ENCODE measurements around the gene ACOX3. TPM values are rescaled to one million over a fixed set of nuclear protein-coding genes. Genes with fewer than 3 reads are reported as not detected.

Gene ACOX3
- polyA plus RNA-seq, 2 donors, result 31.8 to 36.1 TPM

GRCh38 chr4:8373270-8373972 lies 67.1 kb downstream of the ACOX3 start:
- Histone ChIP-seq H3K36me3 (ENCODE audit: control insufficient read depth in 2 of 2, insufficient read depth in 2 of 2, low read length in 1 of 2) (peaks cover 0 to 42% of the 10 kb centered on the region in 2 donors), H3K27me3 (ENCODE audit: control insufficient read depth in 1 of 2, insufficient read depth in 2 of 2, low read length in 2 of 2) (no peaks in the 10 kb centered on the region)
- 93 to 94% methylated on average over 32 of the region's 32 CpGs for WGBS, 2 donors

GRCh38 chr4:8372506-8372905 lies 68.0 kb downstream of the ACOX3 start:
- Histone ChIP-seq H3K9me3 (ENCODE audit: control insufficient read depth in 2 of 2, insufficient read depth in 1 of 2, low read depth in 1 of 2, low read length in 1 of 2) (no peaks in the 10 kb centered on the region), H3K4me1 (ENCODE audit: control insufficient read depth in 2 of 2, insufficient read depth in 2 of 2, low read length in 1 of 2) (peaks cover 0 to 3% of the 10 kb centered on the region in 2 donors), H3K27me3 (ENCODE audit: control insufficient read depth in 1 of 2, insufficient read depth in 2 of 2, low read length in 2 of 2) (no peaks in the 10 kb centered on the region), H3K27ac (ENCODE audit: low read depth in 2 of 2, low read length in 1 of 2) (no peak overlapping the region), H3K4me3 (ENCODE audit: low read depth in 1 of 2, low read length in 2 of 2) (no peak overlapping the region), H3K36me3 (ENCODE audit: control insufficient read depth in 2 of 2, insufficient read depth in 2 of 2, low read length in 1 of 2) (peaks cover 0 to 33% of the 10 kb centered on the region in 2 donors)
- 84% methylated on average over 13 of the region's 13 CpGs for WGBS, 2 donors

More at GRCh38 chr4:8373270-8373972, 67.1 kb downstream of the ACOX3 start:
- Histone ChIP-seq H3K4me1 (ENCODE audit: control insufficient read depth in 2 of 2, insufficient read depth in 2 of 2, low read length in 1 of 2) (peaks cover 0 to 3% of the 10 kb centered on the region in 2 donors), H3K4me3 (ENCODE audit: low read depth in 1 of 2, low read length in 2 of 2) (no peak overlapping the region), H3K9me3 (ENCODE audit: control insufficient read depth in 2 of 2, insufficient read depth in 1 of 2, low read depth in 1 of 2, low read length in 1 of 2) (no peaks in the 10 kb centered on the region), H3K27ac (ENCODE audit: low read depth in 2 of 2, low read length in 1 of 2) (no peak overlapping the region)

- Histone ChIP-seq H3K9me3 (ENCODE audit: control insufficient read depth in 2 of 2, insufficient read depth in 1 of 2, low read depth in 1 of 2, low read length in 1 of 2) (no peaks in the 10 kb centered on the region), H3K36me3 (ENCODE audit: control insufficient read depth in 2 of 2, insufficient read depth in 2 of 2, low read length in 1 of 2) (peaks cover 0 to 30% of the 10 kb centered on the region in 2 donors), H3K27ac (ENCODE audit: low read depth in 2 of 2, low read length in 1 of 2) (no peak overlapping the region), H3K27me3 (ENCODE audit: control insufficient read depth in 1 of 2, insufficient read depth in 2 of 2, low read length in 2 of 2) (no peaks in the 10 kb centered on the region), H3K4me3 (ENCODE audit: low read depth in 1 of 2, low read length in 2 of 2) (no peak overlapping the region), H3K4me1 (ENCODE audit: control insufficient read depth in 2 of 2, insufficient read depth in 2 of 2, low read length in 1 of 2) (peaks cover 0 to 3% of the 10 kb centered on the region in 2 donors)
- WGBS, 2 donors, result 96% methylated on average over 20 of the region's 20 CpGs
These were observed 68.9 kb downstream of the ACOX3 start for GRCh38 chr4:8371596-8371995.

GRCh38 chr4:8370835-8371595 lies 69.5 kb downstream of the ACOX3 start:
- WGBS, 2 donors, result 83% methylated on average over 24 of the region's 24 CpGs
- Histone ChIP-seq H3K4me3 (ENCODE audit: low read depth in 1 of 2, low read length in 2 of 2) (no peak overlapping the region), H3K27me3 (ENCODE audit: control insufficient read depth in 1 of 2, insufficient read depth in 2 of 2, low read length in 2 of 2) (no peaks in the 10 kb centered on the region), H3K27ac (ENCODE audit: low read depth in 2 of 2, low read length in 1 of 2) (no peak overlapping the region), H3K9me3 (ENCODE audit: control insufficient read depth in 2 of 2, insufficient read depth in 1 of 2, low read depth in 1 of 2, low read length in 1 of 2) (no peaks in the 10 kb centered on the region), H3K36me3 (ENCODE audit: control insufficient read depth in 2 of 2, insufficient read depth in 2 of 2, low read length in 1 of 2) (peaks cover 0 to 31% of the 10 kb centered on the region in 2 donors), H3K4me1 (ENCODE audit: control insufficient read depth in 2 of 2, insufficient read depth in 2 of 2, low read length in 1 of 2) (peaks cover 0 to 3% of the 10 kb centered on the region in 2 donors)

GRCh38 chr4:8370106-8370787 lies 70.3 kb downstream of the ACOX3 start:
- H3K9me3 ChIP-seq (ENCODE audit: control insufficient read depth in 2 of 2, insufficient read depth in 1 of 2, low read depth in 1 of 2, low read length in 1 of 2), result no peaks in the 10 kb centered on the region
- H3K27me3 ChIP-seq (ENCODE audit: control insufficient read depth in 1 of 2, insufficient read depth in 2 of 2, low read length in 2 of 2), result no peaks in the 10 kb centered on the region
- H3K36me3 ChIP-seq (ENCODE audit: control insufficient read depth in 2 of 2, insufficient read depth in 2 of 2, low read length in 1 of 2), result peaks cover 0 to 34% of the 10 kb centered on the region in 2 donors
- WGBS, 2 donors, result 92 to 94% methylated on average over 15 to 16 of the region's 16 CpGs
- no peak overlapping the region for H3K4me3 ChIP-seq (ENCODE audit: low read depth in 1 of 2, low read length in 2 of 2)
- H3K27ac ChIP-seq (ENCODE audit: low read depth in 2 of 2, low read length in 1 of 2), result no peak overlapping the region
- H3K4me1 ChIP-seq (ENCODE audit: control insufficient read depth in 2 of 2, insufficient read depth in 2 of 2, low read length in 1 of 2), result peaks cover 0 to 3% of the 10 kb centered on the region in 2 donors

- H3K4me1 ChIP-seq (ENCODE audit: control insufficient read depth in 2 of 2, insufficient read depth in 2 of 2, low read length in 1 of 2), result peaks cover 0 to 3% of the 10 kb centered on the region in 2 donors
- peaks cover 0 to 34% of the 10 kb centered on the region in 2 donors for H3K36me3 ChIP-seq (ENCODE audit: control insufficient read depth in 2 of 2, insufficient read depth in 2 of 2, low read length in 1 of 2)
- no peaks in the 10 kb centered on the region for H3K9me3 ChIP-seq (ENCODE audit: control insufficient read depth in 2 of 2, insufficient read depth in 1 of 2, low read depth in 1 of 2, low read length in 1 of 2)
- WGBS, 2 donors, result 89 to 91% methylated on average over 13 of the region's 13 CpGs
- no peak overlapping the region for H3K27ac ChIP-seq (ENCODE audit: low read depth in 2 of 2, low read length in 1 of 2)
- no peaks in the 10 kb centered on the region for H3K27me3 ChIP-seq (ENCODE audit: control insufficient read depth in 1 of 2, insufficient read depth in 2 of 2, low read length in 2 of 2)
- no peak overlapping the region for H3K4me3 ChIP-seq (ENCODE audit: low read depth in 1 of 2, low read length in 2 of 2)
These were observed 71.0 kb downstream of the ACOX3 start for GRCh38 chr4:8369426-8370105.

GRCh38 chr4:8368998-8369397 lies 71.5 kb downstream of the ACOX3 start:
- no peaks in the 10 kb centered on the region for H3K27me3 ChIP-seq (ENCODE audit: control insufficient read depth in 1 of 2, insufficient read depth in 2 of 2, low read length in 2 of 2)
- H3K27ac ChIP-seq (ENCODE audit: low read depth in 2 of 2, low read length in 1 of 2), result no peak overlapping the region
- 95% methylated on average over 11 to 12 of the region's 12 CpGs for WGBS, 2 donors
- no peaks in the 10 kb centered on the region for H3K9me3 ChIP-seq (ENCODE audit: control insufficient read depth in 2 of 2, insufficient read depth in 1 of 2, low read depth in 1 of 2, low read length in 1 of 2)
- H3K4me3 ChIP-seq (ENCODE audit: low read depth in 1 of 2, low read length in 2 of 2), result no peak overlapping the region
- H3K36me3 ChIP-seq (ENCODE audit: control insufficient read depth in 2 of 2, insufficient read depth in 2 of 2, low read length in 1 of 2), result peaks cover 0 to 37% of the 10 kb centered on the region in 2 donors
- peaks cover 0 to 3% of the 10 kb centered on the region in 2 donors for H3K4me1 ChIP-seq (ENCODE audit: control insufficient read depth in 2 of 2, insufficient read depth in 2 of 2, low read length in 1 of 2)

GRCh38 chr4:8368061-8368481 lies 72.5 kb downstream of the ACOX3 start:
- peaks cover 0 to 31% of the 10 kb centered on the region in 2 donors for H3K36me3 ChIP-seq (ENCODE audit: control insufficient read depth in 2 of 2, insufficient read depth in 2 of 2, low read length in 1 of 2)
- 88 to 90% methylated on average over 12 of the region's 12 CpGs for WGBS, 2 donors

GRCh38 chr4:8366601-8367000 lies 73.9 kb downstream of the ACOX3 start:
- H3K27me3 ChIP-seq (ENCODE audit: control insufficient read depth in 1 of 2, insufficient read depth in 2 of 2, low read length in 2 of 2), result no peaks in the 10 kb centered on the region
- H3K4me3 ChIP-seq (ENCODE audit: low read depth in 1 of 2, low read length in 2 of 2), result no peak overlapping the region
- H3K27ac ChIP-seq (ENCODE audit: low read depth in 2 of 2, low read length in 1 of 2), result no peak overlapping the region
- WGBS, 2 donors, result 90 to 91% methylated on average over 17 of the region's 17 CpGs
- peaks cover 0 to 24% of the 10 kb centered on the region in 2 donors for H3K36me3 ChIP-seq (ENCODE audit: control insufficient read depth in 2 of 2, insufficient read depth in 2 of 2, low read length in 1 of 2)
- H3K4me1 ChIP-seq (ENCODE audit: control insufficient read depth in 2 of 2, insufficient read depth in 2 of 2, low read length in 1 of 2), result peaks cover 0 to 5% of the 10 kb centered on the region in 2 donors
- no peaks in the 10 kb centered on the region for H3K9me3 ChIP-seq (ENCODE audit: control insufficient read depth in 2 of 2, insufficient read depth in 1 of 2, low read depth in 1 of 2, low read length in 1 of 2)

More at GRCh38 chr4:8368061-8368481, 72.5 kb downstream of the ACOX3 start:
- Histone ChIP-seq H3K27me3 (ENCODE audit: control insufficient read depth in 1 of 2, insufficient read depth in 2 of 2, low read length in 2 of 2) (no peaks in the 10 kb centered on the region), H3K9me3 (ENCODE audit: control insufficient read depth in 2 of 2, insufficient read depth in 1 of 2, low read depth in 1 of 2, low read length in 1 of 2) (no peaks in the 10 kb centered on the region), H3K4me3 (ENCODE audit: low read depth in 1 of 2, low read length in 2 of 2) (no peak overlapping the region), H3K27ac (ENCODE audit: low read depth in 2 of 2, low read length in 1 of 2) (no peak overlapping the region), H3K4me1 (ENCODE audit: control insufficient read depth in 2 of 2, insufficient read depth in 2 of 2, low read length in 1 of 2) (peaks cover 0 to 5% of the 10 kb centered on the region in 2 donors)
